Measurements from ENCODE around the gene RBFA. TPM values are rescaled to one million over a fixed set of nuclear protein-coding genes. Genes with fewer than 3 reads are reported as not detected.

RBFA gene
- total and polyA plus RNA-seq, 2 of the 13 experiments (the other 11 are each of a cell fraction or from before 2014, with no cell fraction given): 29.7 to 42.4 TPM

GRCh38 chr18:80034068-80034851 lies at the start of gene RBFA (continued):
- TF ChIP-seq MAF1 (CRISPR knock-in tag; IDR thresholded peaks at IDR 0.05; ENCODE audit: borderline replicate concordance) (no peak), POLR2AphosphoS2 (IDR thresholded peaks at IDR 0.05; ENCODE audit: low read depth, low read length) (no peak), HNRNPH1 (optimal IDR thresholded peaks at IDR 0.05; ENCODE audit: low read depth, low read length) (no peak), NFATC3 (CRISPR knock-in tag; IDR thresholded peaks at IDR 0.05) (no peak), ATF7 (IDR thresholded peaks at IDR 0.05) (no peak), ATF7 (CRISPR knock-in tag; IDR thresholded peaks at IDR 0.05) (peak; percentile 69; the same call in 1 of the 2 replicates), GTF3A (CRISPR knock-in tag; conservative IDR thresholded peaks at IDR 0.05) (no peak), PBX3 (CRISPR knock-in tag; IDR thresholded peaks at IDR 0.05; ENCODE audit: borderline replicate concordance) (0 out of 2 replicates have a peak, but pooled peaks have one; percentile 33), ZNF12 (CRISPR knock-in tag; IDR thresholded peaks at IDR 0.05) (no peak; the same call in 1 of the 2 replicates), ZNF224 (CRISPR knock-in tag; IDR thresholded peaks at IDR 0.05) (peak; percentile 36; the same call in 1 of the 2 replicates), RELA (CRISPR knock-in tag; IDR thresholded peaks at IDR 0.05) (no peak), ATF7-NPFF (CRISPR knock-in tag; IDR thresholded peaks at IDR 0.05; ENCODE audit: low read depth) (no peak), KLF13 (CRISPR knock-in tag; IDR thresholded peaks at IDR 0.05) (no peak; the same call in 1 of the 2 replicates), ZNF737 (CRISPR knock-in tag; IDR thresholded peaks at IDR 0.05; ENCODE audit: borderline replicate concordance) (no peak), MYC (CRISPR knock-in tag; IDR thresholded peaks at IDR 0.05; ENCODE audit: borderline replicate concordance) (peak; percentile 97), RFXANK (CRISPR knock-in tag; IDR thresholded peaks at IDR 0.05) (no peak), ZEB1 (IDR thresholded peaks at IDR 0.05; ENCODE audit: insufficient replicate concordance, low read depth) (no peak), NR2F1 (CRISPR knock-in tag; IDR thresholded peaks at IDR 0.05) (no peak), TBP (CRISPR knock-in tag; IDR thresholded peaks at IDR 0.05) (no peak), HNRNPK (IDR thresholded peaks at IDR 0.05; ENCODE audit: low read depth, low read length, poor library complexity, severe bottlenecking) (peak; percentile 30), SP140L (CRISPR knock-in tag; IDR thresholded peaks at IDR 0.05; ENCODE audit: borderline replicate concordance) (no peak), ZNF296 (CRISPR knock-in tag; conservative IDR thresholded peaks at IDR 0.05) (no peak), ZNF275 (CRISPR knock-in tag; IDR thresholded peaks at IDR 0.05; ENCODE audit: borderline replicate concordance) (peak; percentile 86; the same call in 1 of the 2 replicates), MXI1 (IDR thresholded peaks at IDR 0.05; ENCODE audit: borderline replicate concordance, low read depth, low read length) (peak; percentile 95; the same call in 1 of the 3 replicates), ARID3A (IDR thresholded peaks at IDR 0.05; ENCODE audit: low read depth, low read length) (no peak), ZNF781 (CRISPR knock-in tag; IDR thresholded peaks at IDR 0.05; ENCODE audit: borderline replicate concordance, not compliant biosample characterization) (no peak)

Data from HepG2 (cell line).